Mesothelial cell of epicardium (in vitro differentiated cells): ENCODE results near the gene CRAMP1. TPM values are rescaled to one million over a fixed set of nuclear protein-coding genes. Genes with fewer than 3 reads are reported as not detected.

ENCODE experiments used
- DNase-seq, 2 experiments: peaks; one replicate each; pipeline ENCODE4 v3.0.0; 2021; ENCODE audit warnings: low spot score in 2 of 2; ENCODE audit not compliant: unreplicated experiment in 2 of 2
- H3K27ac Mint-ChIP-seq: 2 replicates; pipeline ENCODE4 v1.8.0; 2021; ENCODE audit warnings: mixed read lengths
- H3K27me3 Mint-ChIP-seq: 2 replicates; pipeline ENCODE4 v1.8.0; 2021; ENCODE audit warnings: low read depth, mixed read lengths
- H3K36me3 Mint-ChIP-seq: 2 replicates; pipeline ENCODE4 v1.8.0; 2021; ENCODE audit warnings: mixed read lengths
- H3K4me1 Mint-ChIP-seq: 2 replicates; pipeline ENCODE4 v1.8.0; 2021; ENCODE audit warnings: mixed read lengths
- H3K4me3 Mint-ChIP-seq: 2 replicates; pipeline ENCODE4 v1.8.0; 2021; ENCODE audit warnings: mild to moderate bottlenecking, moderate library complexity, mixed read lengths
- H3K9me3 Mint-ChIP-seq: 2 replicates; pipeline ENCODE4 v1.8.0; 2021; ENCODE audit warnings: mixed read lengths
- CTCF ChIP-seq: fragments of 200-600 bp; sonication (generic); IDR thresholded peaks from one replicate; pipeline ENCODE4 v1.5.0; 2021; ENCODE audit warnings: antibody characterized with exemption; ENCODE audit not compliant: unreplicated experiment
- total RNA-seq: library from RNA; stranded (reverse); gene quantifications from 3 replicates; pipeline ENCODE4 v1.2.1, GENCODE V29; 2021

Gene CRAMP1
- total RNA-seq, 1 donor from 2014 or later, result 44.8 TPM

- no peak overlapping the region for H3K27ac Mint-ChIP-seq
- no peaks in the 10 kb centered on the region for H3K9me3 Mint-ChIP-seq
- H3K36me3 Mint-ChIP-seq, result peaks cover 44% of the 10 kb centered on the region
- DNase-seq, result no peak
- H3K27me3 Mint-ChIP-seq, result no peaks in the 10 kb centered on the region
- no peak overlapping the region for H3K4me3 Mint-ChIP-seq
- H3K4me1 Mint-ChIP-seq, result no peaks in the 10 kb centered on the region
- no peak for TF ChIP-seq CTCF
Observed at GRCh38 chr16:1670866-1671265, 58.7 kb downstream of the CRAMP1 start.

- Mint-ChIP-seq H3K36me3 (peaks cover 37% of the 10 kb centered on the region), H3K9me3 (no peaks in the 10 kb centered on the region), H3K4me1 (no peaks in the 10 kb centered on the region), H3K27me3 (no peaks in the 10 kb centered on the region), H3K27ac (no peak overlapping the region), H3K4me3 (no peak overlapping the region)
- no peak for DNase-seq
- TF ChIP-seq CTCF, result no peak
Observed at GRCh38 chr16:1673424-1674151, 61.4 kb downstream of the CRAMP1 start.

GRCh38 chr16:1674306-1674705 lies 62.1 kb downstream of the CRAMP1 start:
- DNase-seq, result no peak
- H3K36me3 Mint-ChIP-seq, result peaks cover 34% of the 10 kb centered on the region
- no peak overlapping the region for H3K4me3 Mint-ChIP-seq
- peaks cover 5% of the 10 kb centered on the region for H3K4me1 Mint-ChIP-seq
- H3K27ac Mint-ChIP-seq, result no peak overlapping the region
- H3K27me3 Mint-ChIP-seq, result no peaks in the 10 kb centered on the region
- H3K9me3 Mint-ChIP-seq, result no peaks in the 10 kb centered on the region
- no peak for TF ChIP-seq CTCF

- DNase-seq, result no peak
- H3K36me3 Mint-ChIP-seq, result peaks cover 29% of the 10 kb centered on the region
- no peaks in the 10 kb centered on the region for H3K9me3 Mint-ChIP-seq
- H3K27ac Mint-ChIP-seq, result no peak overlapping the region
- H3K4me1 Mint-ChIP-seq, result peaks cover 8% of the 10 kb centered on the region
- no peaks in the 10 kb centered on the region for H3K27me3 Mint-ChIP-seq
- no peak overlapping the region for H3K4me3 Mint-ChIP-seq
- TF ChIP-seq CTCF, result no peak
Observed at GRCh38 chr16:1674751-1675664, 62.8 kb downstream of the CRAMP1 start.

- no peaks in the 10 kb centered on the region for H3K27me3 Mint-ChIP-seq
- no peak for TF ChIP-seq CTCF
- H3K4me1 Mint-ChIP-seq, result peaks cover 19% of the 10 kb centered on the region
- H3K9me3 Mint-ChIP-seq, result no peaks in the 10 kb centered on the region
- H3K27ac Mint-ChIP-seq, result no peak overlapping the region
- peak overlapping the region; percentile 54 for H3K4me3 Mint-ChIP-seq
- no peak for DNase-seq
- H3K36me3 Mint-ChIP-seq, result peaks cover 23% of the 10 kb centered on the region
Observed at GRCh38 chr16:1676661-1677060, 64.5 kb downstream of the CRAMP1 start.
